IPS-NIHi7 (cell line): ENCODE data around the gene VPS4B.
"Not testable (repeated sequence)": the region's sequence is repeated elsewhere in the genome, so short reads cannot be mapped to it uniquely, and the experiment has no call there.

Experiments
- DNase-seq: peaks from one replicate; pipeline ENCODE4 v3.0.0; 2012; ENCODE audit warnings: mixed read lengths; ENCODE audit errors: extremely low spot score

Gene VPS4B

GRCh38 chr18:63368611-63369010 is 53.7 kb downstream of the VPS4B start:
- no peak for DNase-seq

GRCh38 chr18:63367053-63367953 is 55.0 kb downstream of the VPS4B start, which contains the start of gene KDSR:
KDSR (minus strand) TSS chr18:63367206; CDS start chr18:63367118, 88 bp downstream.
- DNase-seq: peak; percentile 97

GRCh38 chr18:63366213-63367052 is 55.8 kb downstream of the VPS4B start:
- DNase-seq: peak; percentile 84

GRCh38 chr18:63365876-63366212 is 56.4 kb downstream of the VPS4B start:
- DNase-seq: peak; percentile 23

- DNase-seq: no peak
These were observed 58.3 kb downstream of the VPS4B start for GRCh38 chr18:63363951-63364350.

GRCh38 chr18:63363420-63363819 is 58.9 kb downstream of the VPS4B start:
- DNase-seq: not testable (repeated sequence)

GRCh38 chr18:63356272-63356896 is 65.9 kb downstream of the VPS4B start:
- no peak for DNase-seq

GRCh38 chr18:63350230-63350629 is 72.0 kb downstream of the VPS4B start:
- DNase-seq: no peak

- no peak for DNase-seq
These were observed 73.7 kb downstream of the VPS4B start for GRCh38 chr18:63348508-63349136.

GRCh38 chr18:63346480-63347183 is 75.6 kb downstream of the VPS4B start:
- DNase-seq: no peak

GRCh38 chr18:63346031-63346430 is 76.2 kb downstream of the VPS4B start:
- no peak for DNase-seq

- DNase-seq: no peak
These were observed 77.4 kb downstream of the VPS4B start for GRCh38 chr18:63344918-63345317.

- no peak for DNase-seq
These were observed 78.0 kb downstream of the VPS4B start for GRCh38 chr18:63344263-63344662.

- DNase-seq: peak; percentile 74
These were observed 80.1 kb downstream of the VPS4B start for GRCh38 chr18:63342206-63342605.

GRCh38 chr18:63339920-63340484 is 82.3 kb downstream of the VPS4B start:
- peak; percentile 37 for DNase-seq
